Measurements from ENCODE around the gene WDR36.

WDR36 gene

DNA sequence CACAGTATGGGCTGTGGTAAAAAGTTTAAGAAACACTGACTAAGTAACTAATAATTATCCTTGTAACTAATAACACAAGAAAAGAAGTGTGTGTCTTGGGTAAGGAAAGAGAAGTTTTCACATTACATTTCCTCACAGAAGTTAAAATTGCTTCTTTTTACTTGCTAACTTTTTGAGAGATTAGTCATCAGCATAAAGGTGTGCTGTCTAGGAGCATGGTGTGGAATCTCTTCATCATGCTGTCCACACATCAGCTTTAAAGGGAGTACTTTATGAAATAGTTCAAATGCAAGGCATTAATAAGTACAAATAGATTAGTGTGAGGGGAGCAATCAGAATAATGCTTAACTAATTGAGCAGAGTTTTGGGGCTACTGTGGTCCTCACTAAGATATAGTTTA lies 29.8 kb downstream of the WDR36 start:
- H3K27ac ChIP-seq (ENCODE audit: low read depth, low read length): no peak overlapping the region
- H3K79me2 ChIP-seq (ENCODE audit: control insufficient read depth, insufficient read depth, low read length, unreplicated experiment): peaks cover 5% of the 10 kb centered on the region
- peaks cover 55% of the 10 kb centered on the region for H3K36me3 ChIP-seq (ENCODE audit: insufficient read depth, low read length)
- no peaks in the 10 kb centered on the region for H3K4me1 ChIP-seq (ENCODE audit: control insufficient read depth, insufficient read depth, low read length, unreplicated experiment)
- H3K4me3 ChIP-seq (ENCODE audit: low read depth, low read length): no peak overlapping the region
- no peaks in the 10 kb centered on the region for H3K27me3 ChIP-seq (ENCODE audit: insufficient read depth, low read length)
- H2AFZ ChIP-seq (ENCODE audit: low read length, unreplicated experiment): no peak overlapping the region

GRCh38 chr5:111122398-111122797 lies 30.2 kb downstream of the WDR36 start:
- peaks cover 3% of the 10 kb centered on the region for H3K4me1 ChIP-seq (ENCODE audit: control insufficient read depth, insufficient read depth, low read length, unreplicated experiment)
- peaks cover 51% of the 10 kb centered on the region for H3K36me3 ChIP-seq (ENCODE audit: insufficient read depth, low read length)
- H3K79me2 ChIP-seq (ENCODE audit: control insufficient read depth, insufficient read depth, low read length, unreplicated experiment): peaks cover 5% of the 10 kb centered on the region
- no peak overlapping the region for H3K4me3 ChIP-seq (ENCODE audit: low read depth, low read length)
- H2AFZ ChIP-seq (ENCODE audit: low read length, unreplicated experiment): no peak overlapping the region
- H3K27me3 ChIP-seq (ENCODE audit: insufficient read depth, low read length): no peaks in the 10 kb centered on the region
- no peak overlapping the region for H3K27ac ChIP-seq (ENCODE audit: low read depth, low read length)

DNA sequence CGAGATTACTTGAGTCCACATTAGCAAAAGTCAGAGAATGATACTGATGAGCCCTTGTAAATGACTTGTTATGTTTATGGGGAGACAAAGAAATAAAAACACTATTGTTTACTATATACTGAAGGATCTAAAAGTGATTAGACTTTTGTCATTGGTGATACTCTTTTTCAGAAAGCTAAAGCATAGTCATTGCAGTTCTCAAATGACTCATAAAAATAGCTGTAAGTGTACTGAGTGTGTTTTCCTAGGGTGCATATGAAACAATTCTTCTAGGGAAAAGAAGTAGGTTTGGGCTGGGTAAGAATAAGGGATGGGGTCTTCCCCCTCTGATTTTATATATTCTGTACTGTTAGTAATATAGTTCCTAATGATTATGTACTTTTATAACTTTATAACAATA lies 32.6 kb downstream of the WDR36 start:
- Histone ChIP-seq H2AFZ (ENCODE audit: low read length, unreplicated experiment) (no peak overlapping the region), H3K4me1 (ENCODE audit: control insufficient read depth, insufficient read depth, low read length, unreplicated experiment) (peaks cover 15% of the 10 kb centered on the region), H3K27ac (ENCODE audit: low read depth, low read length) (0 out of 2 replicates have a peak overlapping the region, but pooled peaks have one; percentile 18), H3K27me3 (ENCODE audit: insufficient read depth, low read length) (no peaks in the 10 kb centered on the region), H3K4me3 (ENCODE audit: low read depth, low read length) (no peak overlapping the region), H3K36me3 (ENCODE audit: insufficient read depth, low read length) (peaks cover 35% of the 10 kb centered on the region), H3K79me2 (ENCODE audit: control insufficient read depth, insufficient read depth, low read length, unreplicated experiment) (no peaks in the 10 kb centered on the region)

DNA sequence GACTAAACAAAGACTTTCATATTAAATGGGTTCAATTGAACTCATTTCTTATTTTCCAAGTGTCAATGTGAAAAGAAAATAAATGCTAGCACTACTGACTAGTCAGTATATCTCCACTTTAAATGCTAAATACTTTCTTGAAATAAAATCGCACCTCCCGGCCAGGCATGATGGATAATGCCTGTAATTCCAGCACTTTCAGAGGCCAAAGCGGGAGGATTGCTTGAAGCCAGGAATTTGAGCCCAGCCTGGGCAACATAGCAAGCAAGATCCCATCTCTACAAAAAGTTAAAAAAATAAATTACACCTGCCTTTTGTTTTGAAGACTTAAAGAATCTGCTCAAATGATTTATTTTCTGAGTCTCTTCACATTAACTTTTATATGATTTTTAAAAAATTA lies 34.7 kb downstream of the WDR36 start:
- H3K36me3 ChIP-seq (ENCODE audit: insufficient read depth, low read length): peaks cover 17% of the 10 kb centered on the region
- H2AFZ ChIP-seq (ENCODE audit: low read length, unreplicated experiment): no peak overlapping the region
- H3K4me1 ChIP-seq (ENCODE audit: control insufficient read depth, insufficient read depth, low read length, unreplicated experiment): peaks cover 36% of the 10 kb centered on the region
- no peaks in the 10 kb centered on the region for H3K27me3 ChIP-seq (ENCODE audit: insufficient read depth, low read length)
- no peak overlapping the region for H3K4me3 ChIP-seq (ENCODE audit: low read depth, low read length)
- H3K27ac ChIP-seq (ENCODE audit: low read depth, low read length): no peak overlapping the region
- no peaks in the 10 kb centered on the region for H3K79me2 ChIP-seq (ENCODE audit: control insufficient read depth, insufficient read depth, low read length, unreplicated experiment)

GRCh38 chr5:111127453-111128195 lies 35.5 kb downstream of the WDR36 start:
- H3K27ac ChIP-seq (ENCODE audit: low read depth, low read length): no peak overlapping the region
- no peak overlapping the region for H3K4me3 ChIP-seq (ENCODE audit: low read depth, low read length)
- H3K4me1 ChIP-seq (ENCODE audit: control insufficient read depth, insufficient read depth, low read length, unreplicated experiment): peaks cover 43% of the 10 kb centered on the region
- no peak overlapping the region for H2AFZ ChIP-seq (ENCODE audit: low read length, unreplicated experiment)
- no peaks in the 10 kb centered on the region for H3K79me2 ChIP-seq (ENCODE audit: control insufficient read depth, insufficient read depth, low read length, unreplicated experiment)
- no peaks in the 10 kb centered on the region for H3K27me3 ChIP-seq (ENCODE audit: insufficient read depth, low read length)
- H3K36me3 ChIP-seq (ENCODE audit: insufficient read depth, low read length): peaks cover 14% of the 10 kb centered on the region

- no peaks in the 10 kb centered on the region for H3K27me3 ChIP-seq (ENCODE audit: insufficient read depth, low read length)
- H3K36me3 ChIP-seq (ENCODE audit: insufficient read depth, low read length): peaks cover 8% of the 10 kb centered on the region
- peak overlapping the region; percentile 36; the same call in 1 of the 2 replicates for H3K4me3 ChIP-seq (ENCODE audit: low read depth, low read length)
- peak overlapping the region; percentile 51 for H3K27ac ChIP-seq (ENCODE audit: low read depth, low read length)
- no peaks in the 10 kb centered on the region for H3K79me2 ChIP-seq (ENCODE audit: control insufficient read depth, insufficient read depth, low read length, unreplicated experiment)
- peaks cover 61% of the 10 kb centered on the region for H3K4me1 ChIP-seq (ENCODE audit: control insufficient read depth, insufficient read depth, low read length, unreplicated experiment)
- H2AFZ ChIP-seq (ENCODE audit: low read length, unreplicated experiment): no peak overlapping the region
These were observed 37.8 kb downstream of the WDR36 start for GRCh38 chr5:111129938-111130337.

DNA sequence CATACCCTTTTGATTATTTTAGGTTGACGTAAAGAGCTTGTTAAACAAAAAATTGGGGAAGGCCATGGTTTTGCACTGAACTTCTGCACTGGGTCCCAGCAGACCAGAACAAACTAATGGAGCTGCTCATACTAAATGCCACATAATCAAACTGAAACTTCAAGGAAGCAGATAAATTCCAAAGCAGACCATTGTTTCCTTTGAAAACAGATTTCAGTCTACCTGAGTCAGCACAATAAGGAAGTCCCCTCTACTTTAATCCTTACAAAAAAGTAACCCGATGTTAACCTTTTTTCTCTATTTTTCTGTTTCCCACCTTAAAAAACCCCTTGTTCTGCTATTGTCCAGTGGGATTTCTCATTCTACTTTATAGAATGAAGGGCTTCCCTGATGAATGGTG lies 39.2 kb downstream of the WDR36 start:
- Histone ChIP-seq H3K27me3 (ENCODE audit: insufficient read depth, low read length) (no peaks in the 10 kb centered on the region), H3K27ac (ENCODE audit: low read depth, low read length) (peak overlapping the region; percentile 51; the same call in 1 of the 2 replicates), H3K79me2 (ENCODE audit: control insufficient read depth, insufficient read depth, low read length, unreplicated experiment) (no peaks in the 10 kb centered on the region), H3K4me3 (ENCODE audit: low read depth, low read length) (no peak overlapping the region; the same call in 1 of the 2 replicates), H3K36me3 (ENCODE audit: insufficient read depth, low read length) (peaks cover 5% of the 10 kb centered on the region; the same call in 1 of the 2 replicates), H2AFZ (ENCODE audit: low read length, unreplicated experiment) (no peak overlapping the region), H3K4me1 (ENCODE audit: control insufficient read depth, insufficient read depth, low read length, unreplicated experiment) (peaks cover 74% of the 10 kb centered on the region)

- no peak overlapping the region for H3K27ac ChIP-seq (ENCODE audit: low read depth, low read length)
- no peak overlapping the region for H2AFZ ChIP-seq (ENCODE audit: low read length, unreplicated experiment)
- H3K27me3 ChIP-seq (ENCODE audit: insufficient read depth, low read length): no peaks in the 10 kb centered on the region
- H3K4me1 ChIP-seq (ENCODE audit: control insufficient read depth, insufficient read depth, low read length, unreplicated experiment): peaks cover 79% of the 10 kb centered on the region
- H3K79me2 ChIP-seq (ENCODE audit: control insufficient read depth, insufficient read depth, low read length, unreplicated experiment): no peaks in the 10 kb centered on the region
- no peaks in the 10 kb centered on the region; the same call in 1 of the 2 replicates for H3K36me3 ChIP-seq (ENCODE audit: insufficient read depth, low read length)
- no peak overlapping the region for H3K4me3 ChIP-seq (ENCODE audit: low read depth, low read length)
These were observed 39.9 kb downstream of the WDR36 start for GRCh38 chr5:111132076-111132475.

GRCh38 chr5:111132731-111133435 lies 40.7 kb downstream of the WDR36 start:
- Histone ChIP-seq H3K79me2 (ENCODE audit: control insufficient read depth, insufficient read depth, low read length, unreplicated experiment) (no peaks in the 10 kb centered on the region), H3K27ac (ENCODE audit: low read depth, low read length) (no peak overlapping the region), H2AFZ (ENCODE audit: low read length, unreplicated experiment) (no peak overlapping the region), H3K4me1 (ENCODE audit: control insufficient read depth, insufficient read depth, low read length, unreplicated experiment) (peaks cover 75% of the 10 kb centered on the region), H3K36me3 (ENCODE audit: insufficient read depth, low read length) (no peaks in the 10 kb centered on the region; the same call in 1 of the 2 replicates), H3K27me3 (ENCODE audit: insufficient read depth, low read length) (no peaks in the 10 kb centered on the region), H3K4me3 (ENCODE audit: low read depth, low read length) (no peak overlapping the region)

DNA sequence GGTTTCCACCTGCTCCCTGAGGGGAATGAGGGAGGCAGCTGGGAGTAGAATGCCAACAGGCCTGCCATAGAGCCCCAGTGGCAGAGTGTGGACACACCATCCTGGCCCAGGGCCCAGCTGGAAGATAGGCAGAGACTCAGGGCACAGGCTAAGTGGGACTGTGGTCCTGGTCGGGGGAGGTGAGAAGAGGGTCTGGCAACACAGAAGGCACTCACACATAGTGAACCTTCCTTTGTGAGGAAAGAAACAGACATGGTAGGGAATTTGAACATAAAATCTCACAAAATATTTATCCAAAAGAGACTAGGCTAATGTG lies 41.2 kb downstream of the WDR36 start:
- no peaks in the 10 kb centered on the region for H3K79me2 ChIP-seq (ENCODE audit: control insufficient read depth, insufficient read depth, low read length, unreplicated experiment)
- no peaks in the 10 kb centered on the region for H3K27me3 ChIP-seq (ENCODE audit: insufficient read depth, low read length)
- H3K4me1 ChIP-seq (ENCODE audit: control insufficient read depth, insufficient read depth, low read length, unreplicated experiment): peaks cover 75% of the 10 kb centered on the region
- no peaks in the 10 kb centered on the region; the same call in 1 of the 2 replicates for H3K36me3 ChIP-seq (ENCODE audit: insufficient read depth, low read length)
- H3K4me3 ChIP-seq (ENCODE audit: low read depth, low read length): no peak overlapping the region
- H3K27ac ChIP-seq (ENCODE audit: low read depth, low read length): no peak overlapping the region
- no peak overlapping the region for H2AFZ ChIP-seq (ENCODE audit: low read length, unreplicated experiment)

DNA sequence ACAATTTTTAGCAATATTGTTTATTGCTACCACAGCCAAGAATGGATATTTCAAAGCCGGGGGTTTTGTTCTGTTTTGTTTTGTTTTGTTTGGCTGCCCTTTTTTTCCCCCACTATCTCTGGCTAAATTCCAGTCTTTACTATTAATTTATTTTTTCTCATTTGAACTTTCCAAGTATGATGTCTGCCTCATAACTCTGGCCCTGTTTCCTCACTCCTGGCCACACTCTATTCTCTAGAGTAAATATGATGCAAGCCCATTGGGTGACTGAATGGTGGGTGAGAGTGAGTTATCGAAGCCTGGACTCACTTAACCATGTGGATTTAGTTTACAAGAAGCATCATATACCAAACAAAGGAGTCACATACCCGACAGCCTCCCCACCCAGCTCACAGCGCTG lies 41.9 kb downstream of the WDR36 start:
- Histone ChIP-seq H3K27ac (ENCODE audit: low read depth, low read length) (peak overlapping the region; percentile 51), H2AFZ (ENCODE audit: low read length, unreplicated experiment) (no peak overlapping the region)

More for the DNA sequence above, 41.9 kb downstream of the WDR36 start:
- Histone ChIP-seq H3K4me1 (ENCODE audit: control insufficient read depth, insufficient read depth, low read length, unreplicated experiment) (peaks cover 71% of the 10 kb centered on the region), H3K36me3 (ENCODE audit: insufficient read depth, low read length) (no peaks in the 10 kb centered on the region; the same call in 1 of the 2 replicates), H3K4me3 (ENCODE audit: low read depth, low read length) (peak overlapping the region; percentile 17; the same call in 1 of the 2 replicates), H3K79me2 (ENCODE audit: control insufficient read depth, insufficient read depth, low read length, unreplicated experiment) (no peaks in the 10 kb centered on the region), H3K27me3 (ENCODE audit: insufficient read depth, low read length) (no peaks in the 10 kb centered on the region)

Measured in ACC112 (cell line).